ENCODE results near the gene BMAL1.

BMAL1 gene

GRCh38 chr11:13347901-13348300 is 70.3 kb downstream of the BMAL1 start:
- DNase-seq = no peak

GRCh38 chr11:13348305-13348704 is 70.7 kb downstream of the BMAL1 start:
- DNase-seq = no peak

- no peak for DNase-seq
These were observed 71.5 kb downstream of the BMAL1 start for GRCh38 chr11:13349046-13349445.

GRCh38 chr11:13349581-13349980 is 72.0 kb downstream of the BMAL1 start:
- no peak for DNase-seq

- DNase-seq = no peak
These were observed 75.1 kb downstream of the BMAL1 start for GRCh38 chr11:13352711-13353110.

GRCh38 chr11:13354335-13354734 is 76.7 kb downstream of the BMAL1 start:
- no peak for DNase-seq

- DNase-seq = no peak
These were observed 77.6 kb downstream of the BMAL1 start for GRCh38 chr11:13355191-13355590.

- no peak for DNase-seq
These were observed 79.6 kb downstream of the BMAL1 start for GRCh38 chr11:13357232-13357631.

GRCh38 chr11:13358596-13359270 is 81.1 kb downstream of the BMAL1 start:
- DNase-seq = no peak

GRCh38 chr11:13362596-13363109 is 85.1 kb downstream of the BMAL1 start:
- no peak for DNase-seq

- no peak for DNase-seq
These were observed 86.8 kb downstream of the BMAL1 start for GRCh38 chr11:13364388-13364787.

- no peak for DNase-seq
These were observed 88.9 kb downstream of the BMAL1 start for GRCh38 chr11:13366266-13367026.

GRCh38 chr11:13367115-13367514 is 89.5 kb downstream of the BMAL1 start:
- DNase-seq = no peak

GRCh38 chr11:13368041-13368446 is 90.5 kb downstream of the BMAL1 start:
- no peak for DNase-seq

GRCh38 chr11:13373216-13373615 is 95.6 kb downstream of the BMAL1 start:
- DNase-seq = no peak

GRCh38 chr11:13375798-13376197 is 98.2 kb downstream of the BMAL1 start:
- DNase-seq = no peak

- DNase-seq = no peak
These were observed 98.8 kb downstream of the BMAL1 start for GRCh38 chr11:13376402-13376801.

- DNase-seq = no peak
These were observed 99.2 kb downstream of the BMAL1 start for GRCh38 chr11:13376838-13377237.

GRCh38 chr11:13378316-13378715 is 100.7 kb downstream of the BMAL1 start:
- no peak for DNase-seq

- DNase-seq = no peak
These were observed 103.1 kb downstream of the BMAL1 start for GRCh38 chr11:13380731-13381130.

GRCh38 chr11:13382751-13383150 is 105.2 kb downstream of the BMAL1 start:
- DNase-seq = no peak

GRCh38 chr11:13384908-13385640 is 107.5 kb downstream of the BMAL1 start:
- DNase-seq = no peak

- no peak for DNase-seq
These were observed 109.0 kb downstream of the BMAL1 start for GRCh38 chr11:13386567-13386966.

GRCh38 chr11:13388741-13389140 is 111.2 kb downstream of the BMAL1 start:
- no peak for DNase-seq

Data from activated CD4-positive, CD25-positive, alpha-beta regulatory T cell (primary cell).